Neural progenitor cell (in vitro differentiated cells): Measurements from ENCODE around the gene ZBTB5.
"Not testable (repeated sequence)": the region's sequence is repeated elsewhere in the genome, so short reads cannot be mapped to it uniquely, and the experiment has no call there.

Source experiments
- EZH2 ChIP-seq: fragments of 200-600 bp; sonication (generic); IDR thresholded peaks from 2 replicates; pipeline ENCODE4 v1.6.1; 2017; ENCODE audit warnings: antibody characterized with exemption, mild to moderate bottlenecking, moderate library complexity
- EZH2phosphoT487 ChIP-seq: fragments of 200-600 bp; sonication (generic); IDR thresholded peaks from 2 replicates; pipeline ENCODE4 v1.6.1; 2017; ENCODE audit warnings: antibody characterized with exemption
- TF ChIP-seq, protein P1 (sequence below): fragments of 200-600 bp; sonication (generic); IDR thresholded peaks from 2 replicates; pipeline ENCODE4 v1.5.1; 2017; ENCODE audit warnings: antibody characterized with exemption, mild to moderate bottlenecking

DNA sequence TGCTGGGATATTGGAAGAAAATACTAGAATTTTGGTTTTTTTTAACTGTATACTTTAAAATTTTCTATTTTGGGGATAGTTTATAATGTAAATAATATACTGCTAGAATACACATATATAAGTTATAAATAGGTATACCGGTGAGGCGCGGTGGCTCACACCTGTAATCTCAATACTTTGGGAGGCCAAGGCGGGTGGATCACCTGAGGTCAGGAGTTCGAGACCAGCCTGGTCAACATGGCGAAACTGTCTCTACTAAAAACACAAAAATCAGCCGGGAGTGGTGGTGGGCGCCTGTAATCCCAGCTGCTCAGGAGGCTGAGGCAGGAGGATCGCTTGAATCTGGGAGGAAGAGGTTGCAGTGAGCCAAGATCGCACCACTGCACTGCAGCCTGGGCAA is 49.2 kb upstream of the ZBTB5 start:
- TF ChIP-seq, protein P1, sequence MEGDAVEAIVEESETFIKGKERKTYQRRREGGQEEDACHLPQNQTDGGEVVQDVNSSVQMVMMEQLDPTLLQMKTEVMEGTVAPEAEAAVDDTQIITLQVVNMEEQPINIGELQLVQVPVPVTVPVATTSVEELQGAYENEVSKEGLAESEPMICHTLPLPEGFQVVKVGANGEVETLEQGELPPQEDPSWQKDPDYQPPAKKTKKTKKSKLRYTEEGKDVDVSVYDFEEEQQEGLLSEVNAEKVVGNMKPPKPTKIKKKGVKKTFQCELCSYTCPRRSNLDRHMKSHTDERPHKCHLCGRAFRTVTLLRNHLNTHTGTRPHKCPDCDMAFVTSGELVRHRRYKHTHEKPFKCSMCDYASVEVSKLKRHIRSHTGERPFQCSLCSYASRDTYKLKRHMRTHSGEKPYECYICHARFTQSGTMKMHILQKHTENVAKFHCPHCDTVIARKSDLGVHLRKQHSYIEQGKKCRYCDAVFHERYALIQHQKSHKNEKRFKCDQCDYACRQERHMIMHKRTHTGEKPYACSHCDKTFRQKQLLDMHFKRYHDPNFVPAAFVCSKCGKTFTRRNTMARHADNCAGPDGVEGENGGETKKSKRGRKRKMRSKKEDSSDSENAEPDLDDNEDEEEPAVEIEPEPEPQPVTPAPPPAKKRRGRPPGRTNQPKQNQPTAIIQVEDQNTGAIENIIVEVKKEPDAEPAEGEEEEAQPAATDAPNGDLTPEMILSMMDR = not testable (repeated sequence)
- not testable (repeated sequence) for TF ChIP-seq EZH2, EZH2phosphoT487
